Aortic smooth muscle cell (primary cell): ENCODE measurements around the gene CAPRIN2. TPM values are rescaled to one million over a fixed set of nuclear protein-coding genes. Genes with fewer than 3 reads are reported as not detected.

Experiments used
- total RNA-seq: library from RNA; depleted of rRNA; stranded (reverse); fragments of >200 nt; gene quantifications from 2 replicates; pipeline ENCODE4 v1.2.3, GENCODE V29; 2014

Gene CAPRIN2
- total RNA-seq, result 64.3 and 67.8 TPM in 2 replicates

DNA sequence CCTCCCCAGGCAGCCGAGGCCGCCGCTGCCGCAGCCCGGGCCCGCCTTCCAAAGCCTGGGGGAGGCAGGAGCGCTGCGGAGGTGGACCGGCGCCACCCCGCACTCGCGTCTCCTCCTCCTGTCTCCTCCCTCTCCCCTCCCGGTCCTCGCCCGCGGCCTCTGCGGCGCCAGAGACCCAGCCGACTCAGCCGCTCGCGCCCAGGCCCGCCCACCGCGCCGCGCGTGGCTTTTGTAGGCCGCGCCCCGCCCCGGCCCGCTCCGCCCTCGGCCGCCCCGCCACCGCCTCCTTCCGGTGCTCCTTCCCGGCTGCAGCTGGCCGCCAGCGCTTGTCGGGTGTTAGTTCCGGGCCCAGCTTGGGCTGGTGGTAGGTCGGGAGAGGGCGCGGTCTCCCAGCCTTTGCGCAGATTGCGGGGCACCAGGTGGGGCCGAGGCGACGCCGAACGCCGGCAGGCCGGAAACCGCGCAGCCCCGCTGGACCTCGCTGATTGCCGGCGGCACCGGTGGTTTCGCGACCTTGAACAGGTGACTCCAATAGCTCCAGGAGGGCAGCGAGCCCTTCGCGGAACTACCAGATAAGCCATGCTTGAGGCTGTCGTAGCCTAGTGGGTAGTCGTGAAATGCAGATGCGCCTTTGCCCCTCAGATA is at the start of gene CAPRIN2:
Gene CAPRIN2, minus strand, starts transcription at position 202 of the 645 bp plus-strand sequence. CDS start 1,431 bp downstream, outside the sequence.

GRCh38 chr12:30695199-30696102 is 59.3 kb downstream of the CAPRIN2 start, which contains the start of gene IPO8:
TSS of gene IPO8 (minus strand) at chr12:30695869. CDS start at chr12:30695647, 222 bp downstream.

Other genes starting within 250 kb of the CAPRIN2 start
- 55.6 and 58.7 TPM in 2 replicates for gene IPO8, start 59.1 kb downstream of the CAPRIN2 start, total RNA-seq
- gene TSPAN11, start 171.8 kb upstream of the CAPRIN2 start, total RNA-seq, result 0.25 and 0.26 TPM in 2 replicates